Sigmoid colon (tissue), 7 donors: ENCODE results near the gene CTNND2. TPM values are rescaled to one million over a fixed set of nuclear protein-coding genes. Genes with fewer than 3 reads are reported as not detected.

Experiments
- DNase-seq: peaks from one replicate; pipeline ENCODE4 v3.0.0-alpha.2; 2019
- H3K27ac ChIP-seq, 4 donors: fragments of 200-600 bp; sonication (generic); one replicate each; pipeline ENCODE4 v1.5.1; 2016 to 2019; ENCODE audit warnings: mild to moderate bottlenecking in 1 of 4
- H3K27me3 ChIP-seq, 3 donors: fragments of 200-600 bp; sonication (generic); one replicate each; pipeline ENCODE4 v1.5.1; 2019; ENCODE audit warnings: mild to moderate bottlenecking in 1 of 3
- H3K36me3 ChIP-seq, 4 donors: fragments of 200-600 bp; sonication (generic); one replicate each; pipeline ENCODE4 v1.5.1; 2016 to 2019
- H3K4me1 ChIP-seq, 4 donors: fragments of 200-600 bp; sonication (generic); one replicate each; pipeline ENCODE4 v1.5.1; 2017 to 2019
- H3K4me3 ChIP-seq, 4 donors: fragments of 200-600 bp; sonication (generic); one replicate each; pipeline ENCODE4 v1.5.1; 2017 to 2019; ENCODE audit warnings: mild to moderate bottlenecking in 2 of 4, moderate library complexity in 1 of 4
- H3K9me3 ChIP-seq, 4 donors: fragments of 200-600 bp in 3 of 4; sonication (generic) in 3 of 4; one replicate each; pipeline versions ENCODE4 v1.5.1 to v1.6.1; 2013 to 2019
- EP300 ChIP-seq, 4 donors: sonication (generic); formaldehyde crosslinking; IDR thresholded peaks; one replicate each; pipeline ENCODE4 v1.6.1; 2017; ENCODE audit warnings: antibody characterized with exemption in 4 of 4
- POLR2A ChIP-seq, 2 donors: fragments of 450-650 bp; IDR thresholded peaks; one replicate each; pipeline ENCODE4 v1.6.1; 2016; ENCODE audit warnings: antibody characterized with exemption in 2 of 2, mild to moderate bottlenecking in 2 of 2, moderate library complexity in 2 of 2
- POLR2AphosphoS5 ChIP-seq, 4 donors: sonication (generic); formaldehyde crosslinking; IDR thresholded peaks; one replicate each; pipeline ENCODE4 v1.6.1; 2017; ENCODE audit warnings: antibody characterized with exemption in 4 of 4
- WGBS, 2 donors: extraction: QIAGEN DNeasy Blood & Tissue Kit; methylation state at CpG; one replicate each; pipeline ENCODE4 v1.1.7; 2013; 5-methylcytosine and 5-hydroxymethylcytosine counted together
- intact Hi-C: fragments of 100-400 bp; cut with DNase I; formaldehyde crosslinking; loops from one replicate; pipeline ENCODE4 v1.15.1; 2023
- polyA plus RNA-seq, 3 donors: library from polyadenylated mRNA; stranded (reverse); fragments of 200-250 nt; gene quantifications; one replicate each; pipeline ENCODE4 v1.2.3, GENCODE V29; 2013
- total RNA-seq, 4 donors: library from RNA; depleted of rRNA; stranded (reverse); fragments of >200 nt; gene quantifications; one replicate each; pipeline ENCODE4 v1.1.0, GENCODE V29; 2016
- TF ChIP-seq, protein P1 (sequence below), 4 experiments: fragments of 450-650 bp in 3 of 4; fragments of 200-600 bp in 1 of 4; IDR thresholded peaks; one replicate each; pipeline ENCODE4 v1.5.1; 2016 to 2019; ENCODE audit warnings: antibody characterized with exemption in 4 of 4, mild to moderate bottlenecking in 3 of 4, moderate library complexity in 2 of 4
- donor health status: healthy with polysubstance abuse.
- donor health status: Bipolar disorder and iron deficiency.
- donor health status: healthy.

The CTNND2 gene
- total and polyA plus RNA-seq, 7 donors, result 0.36 to 2.5 (median 0.84) TPM; not detected in 1

DNA sequence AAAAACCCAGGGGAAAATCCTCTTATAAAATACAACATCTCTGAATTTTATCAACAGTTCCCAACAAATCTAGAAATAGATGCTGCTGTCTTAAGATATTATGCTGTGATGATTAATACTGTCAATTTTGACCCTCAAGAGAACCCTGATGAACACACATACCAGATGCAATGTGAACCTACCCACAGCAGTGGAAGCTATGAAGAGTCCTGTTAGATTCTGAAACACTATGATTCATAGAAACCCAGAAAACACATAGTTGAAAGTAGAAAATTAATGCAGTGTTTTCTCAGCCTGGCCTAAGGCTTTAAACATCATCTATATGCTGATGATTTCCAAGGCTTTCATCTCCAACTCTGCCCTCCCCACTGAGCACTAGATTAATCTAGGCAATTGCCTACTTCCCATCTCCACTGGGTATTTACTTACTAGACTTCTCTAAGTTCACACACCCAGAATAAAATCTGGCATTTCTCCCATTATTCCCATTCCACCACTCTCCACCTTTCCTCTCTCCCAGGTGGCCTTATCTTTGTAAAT is 296.2 kb downstream of the CTNND2 start:
- Histone ChIP-seq H3K27ac (no peak overlapping the region), H3K36me3 (no peaks in the 10 kb centered on the region), H3K4me3 (no peak overlapping the region), H3K9me3 (no peaks in the 10 kb centered on the region), H3K4me1 (no peaks in the 10 kb centered on the region), H3K27me3 (no peaks in the 10 kb centered on the region)
- TF ChIP-seq, protein P1, sequence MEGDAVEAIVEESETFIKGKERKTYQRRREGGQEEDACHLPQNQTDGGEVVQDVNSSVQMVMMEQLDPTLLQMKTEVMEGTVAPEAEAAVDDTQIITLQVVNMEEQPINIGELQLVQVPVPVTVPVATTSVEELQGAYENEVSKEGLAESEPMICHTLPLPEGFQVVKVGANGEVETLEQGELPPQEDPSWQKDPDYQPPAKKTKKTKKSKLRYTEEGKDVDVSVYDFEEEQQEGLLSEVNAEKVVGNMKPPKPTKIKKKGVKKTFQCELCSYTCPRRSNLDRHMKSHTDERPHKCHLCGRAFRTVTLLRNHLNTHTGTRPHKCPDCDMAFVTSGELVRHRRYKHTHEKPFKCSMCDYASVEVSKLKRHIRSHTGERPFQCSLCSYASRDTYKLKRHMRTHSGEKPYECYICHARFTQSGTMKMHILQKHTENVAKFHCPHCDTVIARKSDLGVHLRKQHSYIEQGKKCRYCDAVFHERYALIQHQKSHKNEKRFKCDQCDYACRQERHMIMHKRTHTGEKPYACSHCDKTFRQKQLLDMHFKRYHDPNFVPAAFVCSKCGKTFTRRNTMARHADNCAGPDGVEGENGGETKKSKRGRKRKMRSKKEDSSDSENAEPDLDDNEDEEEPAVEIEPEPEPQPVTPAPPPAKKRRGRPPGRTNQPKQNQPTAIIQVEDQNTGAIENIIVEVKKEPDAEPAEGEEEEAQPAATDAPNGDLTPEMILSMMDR (IDR thresholded peaks at IDR 0.05), result no peak
- no peak for TF ChIP-seq EP300 (IDR thresholded peaks at IDR 0.05)
- no peak for TF ChIP-seq POLR2AphosphoS5 (IDR thresholded peaks at IDR 0.05)
- no peak for TF ChIP-seq POLR2A (IDR thresholded peaks at IDR 0.05)
- DNase-seq, result no peak
- intact Hi-C loops, result no loop called here

DNA sequence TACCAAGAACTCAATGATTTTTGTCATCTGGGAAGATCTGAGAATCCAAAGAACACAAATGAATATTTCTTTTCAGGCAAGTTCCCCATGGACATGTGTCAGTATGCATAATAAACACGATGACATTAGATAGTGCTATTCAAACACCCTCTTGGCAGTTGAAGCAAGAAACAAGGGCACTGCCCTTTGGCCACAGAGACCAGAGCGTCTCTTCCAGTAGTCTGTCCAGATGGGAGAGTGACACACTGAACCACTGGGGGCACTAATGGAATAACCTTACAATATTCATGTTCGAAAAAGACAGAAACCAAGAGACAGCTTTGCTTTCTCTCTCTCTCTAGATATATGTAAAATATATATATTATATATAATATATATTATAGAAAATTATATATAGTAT is 301.9 kb downstream of the CTNND2 start:
- intact Hi-C loops, result no loop called here
- Histone ChIP-seq H3K27ac (no peak overlapping the region), H3K9me3 (no peaks in the 10 kb centered on the region), H3K36me3 (no peaks in the 10 kb centered on the region), H3K4me3 (no peak overlapping the region), H3K27me3 (no peaks in the 10 kb centered on the region), H3K4me1 (no peaks in the 10 kb centered on the region)
- 63 to 84% methylated on average over 3 of the region's 3 CpGs for WGBS, 2 donors
- no peak for DNase-seq
- TF ChIP-seq EP300 (IDR thresholded peaks at IDR 0.05) (no peak), POLR2AphosphoS5 (IDR thresholded peaks at IDR 0.05) (no peak), POLR2A (IDR thresholded peaks at IDR 0.05) (no peak)
- TF ChIP-seq, protein P1 (IDR thresholded peaks at IDR 0.05), result no peak

DNA sequence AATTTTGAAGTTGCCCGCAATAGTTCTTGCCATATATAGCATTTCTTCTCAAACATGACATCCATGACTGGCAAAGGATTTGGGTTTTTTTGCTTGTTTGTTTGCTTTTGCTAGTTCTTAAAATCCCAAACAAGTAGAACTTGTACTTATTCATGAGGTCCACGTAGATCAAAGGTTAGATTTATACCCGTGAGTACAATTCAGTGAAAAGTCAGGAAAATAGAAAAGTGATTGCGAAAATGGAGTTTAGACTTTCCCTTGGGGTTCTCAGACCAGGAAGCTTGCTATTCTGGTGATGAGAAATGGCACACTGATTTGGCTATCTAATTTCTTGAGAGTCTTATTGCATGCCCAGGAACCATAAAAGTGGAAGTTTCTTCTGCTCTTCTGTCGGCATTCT is 304.7 kb downstream of the CTNND2 start:
- TF ChIP-seq EP300 (IDR thresholded peaks at IDR 0.05), result no peak
- TF ChIP-seq, protein P1 (IDR thresholded peaks at IDR 0.05), result no peak
- TF ChIP-seq POLR2AphosphoS5 (IDR thresholded peaks at IDR 0.05), result no peak
- no peak for TF ChIP-seq POLR2A (IDR thresholded peaks at IDR 0.05)
- H3K27me3 ChIP-seq, result no peaks in the 10 kb centered on the region
- intact Hi-C loops, result no loop called here
- H3K36me3 ChIP-seq, result no peaks in the 10 kb centered on the region
- no peaks in the 10 kb centered on the region for H3K4me1 ChIP-seq
- no peak overlapping the region for H3K27ac ChIP-seq
- no peaks in the 10 kb centered on the region for H3K9me3 ChIP-seq
- DNase-seq, result no peak
- 78 to 88% methylated on average over 5 of the region's 5 CpGs for WGBS, 2 donors
- no peak overlapping the region for H3K4me3 ChIP-seq

DNA sequence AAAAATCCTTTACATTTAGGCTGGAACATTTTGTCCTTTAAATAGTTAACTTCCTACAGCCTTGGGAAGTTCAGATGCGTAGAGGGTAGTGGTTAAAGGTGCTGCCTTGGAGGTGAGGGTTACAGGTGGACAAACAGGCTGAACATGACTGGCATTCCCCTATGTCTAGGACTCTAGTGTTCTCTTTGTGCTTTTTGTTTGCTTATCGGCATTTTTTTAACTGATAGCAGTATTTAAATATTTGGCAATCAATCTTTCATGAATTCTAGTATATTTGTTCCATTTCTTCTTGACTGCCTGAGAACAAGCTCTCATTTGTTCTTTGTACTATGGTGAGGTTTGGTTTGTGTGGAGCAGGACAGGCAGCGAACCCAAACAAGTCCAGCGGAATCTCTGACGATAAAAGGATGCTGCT is 307.6 kb downstream of the CTNND2 start:
- intact Hi-C loops, result no loop called here
- Histone ChIP-seq H3K4me3 (no peak overlapping the region), H3K4me1 (no peaks in the 10 kb centered on the region)

More for the DNA sequence above, 307.6 kb downstream of the CTNND2 start:
- WGBS, 2 donors, result 77 to 79% methylated on average over 5 of the region's 5 CpGs
- no peak for TF ChIP-seq EP300 (IDR thresholded peaks at IDR 0.05)
- TF ChIP-seq, protein P1 (IDR thresholded peaks at IDR 0.05), result no peak
- TF ChIP-seq POLR2AphosphoS5 (IDR thresholded peaks at IDR 0.05), result no peak
- TF ChIP-seq POLR2A (IDR thresholded peaks at IDR 0.05), result no peak
- Histone ChIP-seq H3K36me3 (no peaks in the 10 kb centered on the region), H3K27ac (no peak overlapping the region), H3K9me3 (no peaks in the 10 kb centered on the region), H3K27me3 (no peaks in the 10 kb centered on the region)
- DNase-seq, result no peak
